NCI-H774 (cell line): Measurements from ENCODE around the gene TRDMT1.
"Not testable (repeated sequence)": the region's sequence is repeated elsewhere in the genome, so short reads cannot be mapped to it uniquely, and the experiment has no call there.

Experiments used
- DNase-seq: peaks from one replicate; lab custom pipeline; 2025; lab: John Stamatoyannopoulos, UW

Gene TRDMT1

DNA sequence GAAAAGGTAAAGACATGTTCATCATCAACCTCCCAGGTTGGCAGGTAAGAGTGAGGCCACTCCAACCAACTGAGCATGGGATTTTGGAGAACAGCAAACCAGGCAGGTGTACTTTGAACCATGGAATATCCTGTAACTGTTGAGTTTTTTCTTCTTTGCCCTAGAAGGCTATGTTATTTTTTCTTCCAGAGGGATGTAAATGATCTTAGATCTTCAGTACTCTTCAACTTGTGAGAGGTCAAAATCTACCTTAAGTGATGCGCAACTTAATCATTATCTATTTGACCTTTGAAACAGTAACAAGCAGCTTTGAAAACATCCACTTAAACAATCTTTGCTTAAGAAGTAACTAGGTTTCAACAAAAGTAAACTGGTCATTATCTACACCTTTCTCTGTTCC lies 71.7 kb downstream of the TRDMT1 start, which contains the start of gene CUBN:
Gene CUBN, minus strand, starts transcription at position 71 of the 400 bp plus-strand sequence. Its CDS starts 46 bp downstream, at position 25.
- no peak for DNase-seq

DNA sequence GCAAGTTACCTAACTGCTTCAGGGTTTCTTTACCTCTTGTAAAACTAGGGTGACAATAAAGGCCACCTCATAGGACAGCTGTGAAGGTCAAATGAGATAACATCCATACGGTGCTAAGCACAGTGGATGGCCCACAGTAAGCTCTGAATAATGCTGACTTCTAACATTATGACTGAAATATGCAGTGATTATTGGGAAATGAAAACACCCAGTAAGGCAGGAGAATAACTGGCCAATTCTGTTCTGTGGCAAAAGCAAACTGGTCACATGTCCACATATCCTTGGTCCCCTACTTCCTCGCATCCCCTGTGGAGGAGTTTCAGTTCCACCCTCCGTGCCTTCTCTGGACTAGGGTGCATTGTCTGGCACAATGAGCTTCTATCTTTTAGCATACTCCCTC lies 73.2 kb downstream of the TRDMT1 start:
- DNase-seq = no peak

DNA sequence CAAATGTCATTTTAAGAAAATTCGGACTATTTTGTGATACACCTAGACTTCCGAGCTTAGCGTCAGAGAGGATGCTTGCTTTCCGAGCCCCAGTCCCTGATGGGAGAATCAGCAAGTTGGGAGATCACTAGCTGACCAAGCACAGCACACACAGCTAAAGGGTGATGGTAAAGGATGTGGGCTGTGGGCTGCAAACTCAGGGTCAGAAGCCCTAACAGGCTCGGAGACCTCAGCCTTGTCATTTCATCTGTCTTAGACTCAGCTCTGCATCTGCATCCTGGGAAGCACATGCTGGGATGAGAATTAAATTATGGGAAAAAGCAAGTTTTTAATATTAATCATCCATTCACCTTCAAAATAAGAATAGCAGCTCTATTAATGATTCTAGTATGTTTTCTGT lies 75.1 kb downstream of the TRDMT1 start:
- DNase-seq = no peak

DNA sequence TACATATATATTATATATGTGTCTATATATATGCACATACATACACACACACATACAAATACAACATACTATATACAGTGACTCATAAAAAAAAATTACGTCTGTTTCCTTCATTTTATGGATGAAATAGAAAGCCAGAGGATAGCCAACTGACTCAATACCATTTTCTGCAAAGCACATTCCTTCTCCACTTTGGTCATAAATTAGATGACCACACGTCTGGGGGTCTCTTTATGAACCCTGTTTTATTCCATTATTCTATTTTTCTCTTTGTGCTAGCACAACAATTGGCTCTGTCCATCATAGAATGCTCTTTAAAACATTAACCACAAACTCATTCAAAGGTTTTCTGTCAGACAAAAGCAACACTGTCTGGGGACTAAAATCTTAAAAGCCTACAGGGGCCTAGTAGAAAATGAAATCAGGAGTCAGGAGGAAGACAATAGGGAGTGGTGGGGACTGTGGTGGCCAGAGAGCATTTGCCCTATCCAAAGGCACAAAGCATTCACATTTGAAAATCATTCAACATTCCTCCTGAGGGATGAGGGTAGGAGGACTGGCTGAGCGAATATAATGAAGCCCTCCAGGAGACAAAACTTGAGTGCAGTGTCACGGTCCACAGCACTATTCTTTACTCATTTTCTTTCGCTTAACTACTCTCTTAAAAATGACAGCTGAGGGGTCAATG lies 76.1 kb downstream of the TRDMT1 start:
- no peak for DNase-seq

DNA sequence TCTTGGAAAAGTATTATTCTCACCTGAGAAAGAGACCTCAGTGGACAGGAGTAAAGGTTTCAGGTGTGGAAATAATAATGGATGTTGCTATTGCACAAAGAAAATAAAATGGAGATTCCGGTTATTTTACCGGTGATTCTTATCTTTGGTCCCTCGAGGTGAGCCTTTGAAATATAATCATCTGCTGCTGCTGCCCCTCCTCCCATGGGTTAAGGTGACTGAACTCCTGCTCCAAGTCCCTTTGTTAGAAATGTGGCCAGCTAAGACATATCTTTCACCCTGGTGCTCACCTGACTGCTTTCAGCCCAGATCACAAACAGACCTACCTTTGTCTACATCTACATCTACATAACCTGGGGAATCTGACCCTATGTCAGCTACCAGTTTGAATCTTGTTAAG lies 77.5 kb downstream of the TRDMT1 start:
- DNase-seq = no peak

DNA sequence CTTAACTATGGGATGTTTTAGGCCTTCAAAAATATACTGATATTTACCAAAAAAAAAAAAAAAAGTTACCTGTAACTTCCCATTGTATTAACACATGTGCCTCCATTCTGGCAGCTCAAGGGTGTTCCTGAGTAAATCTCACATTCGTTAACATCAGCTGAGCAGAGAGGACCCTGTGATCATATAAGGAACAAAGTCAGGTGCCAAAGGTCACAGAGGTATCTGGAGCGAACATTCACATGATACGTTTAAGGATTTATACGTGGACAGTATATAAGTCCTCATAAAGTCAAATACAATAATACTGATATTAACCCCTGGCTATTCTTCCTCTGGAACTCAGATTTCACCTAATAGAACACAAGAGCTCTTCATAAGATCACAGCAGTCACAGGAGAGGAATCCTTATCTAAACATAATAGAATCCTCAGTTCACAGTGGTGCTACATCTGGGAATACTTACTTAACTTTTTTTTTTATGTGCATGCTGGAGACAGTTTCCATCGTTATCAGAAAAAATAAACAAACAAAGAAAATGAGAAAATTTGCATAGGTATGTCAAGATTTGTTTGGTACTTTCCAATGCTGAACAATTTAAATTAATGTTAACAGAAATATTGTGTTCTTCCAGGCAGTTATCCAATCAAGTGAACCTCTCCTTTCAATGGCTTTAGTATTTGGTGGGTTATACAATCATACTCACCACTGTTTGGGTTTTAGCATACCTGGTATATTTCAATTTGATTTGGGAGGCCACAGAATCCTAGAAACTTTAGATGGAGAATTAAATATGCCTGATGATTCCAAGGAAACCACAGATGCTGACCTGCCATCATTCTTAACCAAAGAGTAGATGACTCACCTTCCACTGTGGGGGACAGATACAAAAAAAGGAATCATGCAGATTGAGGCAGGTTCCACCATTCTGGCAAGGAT lies 78.5 kb downstream of the TRDMT1 start:
- no peak for DNase-seq

DNA sequence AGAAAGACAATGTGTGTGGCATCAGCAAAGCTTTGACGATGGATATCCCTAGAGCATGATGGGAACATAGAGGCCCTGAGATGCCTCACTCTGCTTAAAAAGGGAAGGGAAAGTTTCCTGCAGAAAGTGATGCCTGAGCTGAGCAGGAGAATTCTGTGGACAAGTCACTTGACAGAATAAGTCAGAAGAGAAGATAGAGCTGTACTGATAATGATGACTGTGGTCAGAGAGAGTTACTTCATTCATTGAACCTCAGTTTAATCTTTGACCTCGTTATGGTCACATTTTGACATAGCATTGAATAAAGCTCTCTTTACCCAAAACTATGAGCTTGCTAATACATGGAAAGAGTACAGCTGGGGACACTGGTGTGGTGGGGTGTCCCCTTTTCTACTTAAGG lies 79.4 kb downstream of the TRDMT1 start:
- no peak for DNase-seq

DNA sequence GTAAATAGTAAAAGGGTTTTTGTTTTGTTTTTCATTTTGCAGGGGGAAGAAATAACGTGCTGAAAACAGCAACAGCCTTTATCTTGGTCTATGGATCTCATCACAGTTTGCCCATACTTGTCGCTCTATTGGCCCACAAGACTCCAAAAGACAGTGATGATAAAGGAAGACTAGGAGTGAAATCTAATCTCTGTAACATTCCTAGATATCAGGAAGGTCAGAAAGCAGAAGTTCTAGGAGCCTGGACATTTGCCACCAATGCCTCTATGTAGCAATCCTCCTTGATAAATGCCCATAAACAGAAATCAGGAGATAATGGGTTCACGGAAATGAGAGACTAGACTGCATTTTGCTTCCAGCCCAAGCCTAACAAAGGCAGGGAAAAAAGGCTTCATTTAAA lies 80.8 kb downstream of the TRDMT1 start:
- no peak for DNase-seq

DNA sequence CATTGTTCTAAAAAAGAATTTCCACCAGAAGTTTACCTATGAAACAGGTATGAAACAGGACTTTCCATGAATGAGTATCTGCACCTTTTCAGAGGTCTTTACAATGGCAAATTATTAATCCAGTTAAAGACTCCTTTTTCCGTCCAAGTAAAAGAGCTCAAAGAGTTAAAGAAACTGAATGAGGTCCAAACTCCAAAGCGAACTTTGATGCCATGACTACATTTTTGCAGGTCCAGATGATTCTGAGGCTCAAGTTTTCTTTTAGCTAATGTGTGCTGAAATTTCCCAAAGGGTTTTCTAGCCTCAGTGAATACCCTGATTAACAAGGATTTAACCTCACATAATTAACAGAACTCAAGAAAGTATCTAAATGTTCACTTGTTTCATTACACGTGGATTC lies 81.6 kb downstream of the TRDMT1 start:
- DNase-seq = no peak

DNA sequence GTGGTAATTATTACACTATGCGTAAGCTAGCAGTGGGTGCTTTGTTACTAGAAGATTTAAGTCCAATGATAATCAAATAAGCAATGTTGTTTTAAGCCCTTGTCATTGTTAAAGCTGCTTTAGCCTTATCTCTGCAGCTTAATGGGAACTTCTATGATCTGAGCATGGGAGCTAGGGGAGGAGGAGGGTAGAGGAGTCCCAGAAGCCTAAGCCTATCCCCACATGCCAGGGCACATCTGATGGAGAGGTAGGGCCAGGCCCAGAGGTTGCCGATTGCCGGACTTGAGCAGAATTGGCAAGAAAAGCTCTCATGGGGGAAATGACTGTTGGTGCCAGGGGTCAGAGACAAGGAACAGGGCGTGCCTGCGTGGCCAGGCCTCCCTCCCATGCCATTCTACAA lies 85.3 kb downstream of the TRDMT1 start:
- DNase-seq = no peak

DNA sequence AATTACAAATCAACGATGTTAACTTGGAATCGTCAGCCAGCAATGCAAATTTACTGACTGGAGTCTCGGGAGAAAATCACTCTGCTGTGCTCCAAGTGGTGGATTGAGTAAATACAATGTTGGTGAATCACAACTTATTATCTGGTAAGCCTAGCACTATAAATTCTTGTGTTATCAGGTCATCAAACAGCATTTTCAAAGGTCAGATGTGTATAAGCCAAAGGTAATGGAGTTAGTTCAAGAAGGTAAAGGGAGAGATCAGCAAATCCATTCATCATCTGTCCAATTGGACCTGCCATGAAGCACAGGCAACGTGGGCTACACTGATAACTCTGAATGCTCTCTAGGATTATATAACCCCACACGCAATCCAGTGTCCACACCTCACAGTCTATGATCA lies 85.8 kb downstream of the TRDMT1 start:
- no peak for DNase-seq

DNA sequence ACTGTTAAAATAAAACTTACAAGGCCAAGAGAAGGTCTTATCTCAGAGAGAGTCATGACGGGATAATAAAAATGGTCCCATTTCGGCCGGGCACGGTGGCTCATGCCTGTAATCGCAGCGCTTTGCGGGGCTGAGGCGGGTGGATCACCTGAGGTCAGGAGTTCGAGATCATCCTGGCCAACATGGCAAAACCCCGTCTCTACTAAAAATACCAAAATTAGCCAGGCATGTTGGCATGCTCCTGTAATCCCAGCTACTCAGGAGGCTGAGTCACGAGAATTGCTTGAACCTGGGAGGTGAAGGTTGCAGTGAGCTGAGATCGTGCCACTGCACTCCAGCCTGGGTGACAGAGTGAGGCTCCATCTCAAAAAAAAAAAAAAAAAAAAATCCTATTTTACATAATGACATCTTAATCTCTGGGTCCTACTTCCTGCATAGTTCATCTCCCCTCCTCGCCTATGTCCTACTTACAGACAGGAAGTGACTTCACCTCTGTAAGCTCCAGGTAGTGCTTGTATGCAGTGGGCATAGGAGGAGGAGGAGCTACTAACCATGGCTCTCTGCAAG lies 86.5 kb downstream of the TRDMT1 start:
- DNase-seq = not testable (repeated sequence)

DNA sequence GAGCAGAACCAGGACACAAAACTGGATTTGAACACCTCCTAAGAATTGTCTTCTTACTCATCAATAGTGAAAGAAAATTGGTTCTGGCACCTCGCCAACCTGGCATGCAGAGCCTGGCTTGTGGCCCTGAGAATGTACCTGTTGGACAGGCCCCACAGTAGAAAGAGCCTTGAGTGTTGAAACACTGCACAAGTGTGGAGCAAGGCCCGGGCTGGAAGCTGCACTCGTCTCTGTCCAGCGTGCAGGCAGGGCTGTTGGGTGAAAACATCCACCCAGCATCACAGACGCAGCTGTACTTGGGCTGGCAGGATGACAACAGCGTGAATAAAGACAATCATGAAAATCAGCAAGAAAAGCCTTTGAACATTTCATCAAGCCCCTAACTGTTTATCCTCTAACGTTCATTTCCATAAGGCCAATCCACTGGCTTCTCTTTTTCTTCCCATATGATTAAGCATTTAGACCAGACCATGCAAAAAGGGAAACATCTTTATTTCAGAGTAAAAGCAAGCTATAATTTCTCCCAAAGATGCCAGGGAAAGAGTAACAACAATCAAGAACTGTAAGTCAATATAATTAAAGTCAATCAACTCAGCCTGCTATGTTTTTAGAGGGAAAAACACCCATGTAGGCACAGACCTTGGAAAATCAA lies 87.5 kb downstream of the TRDMT1 start:
- no peak for DNase-seq

DNA sequence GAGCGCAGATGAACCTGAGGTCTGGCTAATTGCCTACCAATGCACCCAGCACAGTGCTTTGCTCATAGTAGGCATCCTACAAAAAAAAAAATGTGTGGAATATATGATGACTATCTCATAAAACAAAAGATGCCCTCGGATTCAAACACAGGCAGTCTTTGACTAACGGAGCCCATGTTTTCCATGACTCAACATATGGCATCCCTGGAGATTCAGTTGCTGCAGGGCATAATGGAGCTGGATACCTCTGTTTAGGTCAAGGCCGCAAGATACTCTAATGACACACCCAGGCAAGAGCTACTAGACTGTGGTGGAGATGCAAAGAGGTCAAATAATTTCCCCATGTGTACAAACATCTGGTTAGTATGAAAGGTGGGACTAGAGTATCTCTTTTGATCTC lies 88.1 kb downstream of the TRDMT1 start:
- DNase-seq = no peak

DNA sequence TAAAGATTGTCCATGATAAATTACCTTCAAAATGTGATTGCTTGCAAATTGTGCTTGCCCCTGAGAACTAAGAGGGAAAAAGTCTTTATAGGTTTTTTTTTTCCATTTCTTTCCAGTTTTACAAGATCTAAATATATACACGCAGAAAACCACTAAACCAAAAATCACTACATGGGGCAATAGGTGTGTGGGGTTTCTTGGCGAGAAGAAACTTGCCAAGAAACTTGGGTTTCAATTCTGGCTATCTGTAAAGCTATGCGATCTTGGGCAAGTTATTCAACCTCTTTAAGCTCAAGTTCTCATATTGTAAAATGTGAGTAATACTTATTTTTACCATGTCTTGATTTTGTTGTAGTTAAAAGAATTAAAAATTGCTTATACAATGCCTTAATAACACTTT lies 88.9 kb downstream of the TRDMT1 start:
- no peak for DNase-seq

DNA sequence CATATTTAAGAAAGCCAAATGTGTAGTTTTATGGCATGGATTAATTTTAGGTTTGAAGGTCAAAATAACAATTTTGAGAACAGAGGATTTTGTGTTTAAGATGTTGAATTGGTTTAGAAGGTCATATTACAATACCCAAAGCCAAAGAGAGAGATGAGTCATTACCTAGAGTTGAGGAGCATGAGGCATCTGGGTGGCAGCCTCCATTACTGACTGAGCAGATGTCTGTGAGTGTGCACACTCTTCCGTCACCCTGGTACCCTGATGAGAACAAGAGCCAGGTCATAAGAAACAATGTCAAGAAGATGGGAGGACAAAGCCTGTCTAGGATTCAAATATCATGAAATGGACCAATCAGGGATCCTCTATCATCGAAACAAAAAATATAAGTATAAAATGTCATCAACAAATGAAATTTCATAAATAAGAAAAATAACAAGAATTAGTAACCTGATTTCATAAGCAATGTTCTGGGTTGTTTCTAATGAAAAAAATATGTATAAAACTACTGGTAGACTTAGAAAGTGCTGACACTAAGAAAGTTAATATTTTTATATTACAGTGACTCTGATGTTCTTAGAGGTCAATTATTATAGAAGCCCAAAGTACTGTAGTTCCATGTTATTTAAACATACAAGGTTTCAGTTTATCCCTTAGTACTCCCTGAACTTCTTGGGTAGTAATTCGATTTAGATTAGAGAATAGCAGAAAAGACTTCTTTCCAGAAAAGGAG lies 91.8 kb downstream of the TRDMT1 start:
- no peak for DNase-seq

DNA sequence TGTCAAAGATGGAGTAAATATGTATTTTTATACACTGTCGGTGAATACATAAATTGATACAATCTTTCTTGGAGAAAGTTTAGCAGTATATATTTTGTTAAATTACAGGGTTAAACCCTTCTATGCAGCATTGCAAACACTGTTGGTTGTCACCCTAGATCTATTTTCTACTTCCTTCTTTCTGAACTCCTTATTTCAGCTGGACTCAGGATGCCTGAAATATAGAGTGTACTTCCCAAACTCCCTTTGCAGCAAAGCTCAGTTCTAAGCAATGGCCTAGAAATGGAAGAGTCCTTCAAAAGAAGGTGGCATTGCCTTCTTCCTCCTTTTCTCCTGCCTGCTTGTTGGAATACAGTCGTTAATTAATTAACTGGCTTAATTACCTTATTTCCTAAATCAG lies 92.4 kb downstream of the TRDMT1 start:
- no peak for DNase-seq

DNA sequence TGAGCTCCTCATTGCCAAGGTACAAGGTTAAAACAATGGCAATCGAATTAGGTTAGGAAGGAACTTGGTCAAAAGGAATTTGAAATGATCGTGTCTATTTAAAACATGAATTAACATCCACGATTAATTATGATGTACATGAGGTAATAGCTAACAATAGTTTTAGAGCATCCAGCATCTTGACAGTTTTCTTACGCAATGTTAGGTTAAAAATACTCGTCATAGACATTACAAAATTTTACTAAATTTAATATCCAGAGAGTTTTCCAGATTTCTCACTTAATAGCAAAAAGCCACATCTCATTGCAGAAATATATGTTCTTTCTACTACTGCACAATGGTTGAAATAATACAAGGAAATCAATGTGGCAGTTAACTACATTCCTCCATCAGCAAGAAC lies 94.5 kb downstream of the TRDMT1 start:
- DNase-seq = no peak

DNA sequence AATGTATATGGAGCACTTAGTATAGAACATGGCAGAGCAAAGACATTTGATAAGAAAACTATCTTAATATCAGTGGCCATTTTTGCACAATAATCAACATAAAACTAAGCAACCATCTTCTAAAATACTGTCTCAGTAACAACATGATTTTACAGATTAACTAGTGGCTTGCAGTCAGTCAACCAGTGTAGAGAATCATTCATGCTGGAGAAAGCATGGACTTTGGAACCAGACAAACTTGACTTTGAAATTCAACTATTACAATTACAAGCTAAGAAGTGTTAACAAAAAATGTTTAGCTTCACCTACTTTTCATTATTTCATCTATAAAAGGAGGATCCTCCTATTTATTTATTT lies 99.6 kb downstream of the TRDMT1 start:
- no peak for DNase-seq

DNA sequence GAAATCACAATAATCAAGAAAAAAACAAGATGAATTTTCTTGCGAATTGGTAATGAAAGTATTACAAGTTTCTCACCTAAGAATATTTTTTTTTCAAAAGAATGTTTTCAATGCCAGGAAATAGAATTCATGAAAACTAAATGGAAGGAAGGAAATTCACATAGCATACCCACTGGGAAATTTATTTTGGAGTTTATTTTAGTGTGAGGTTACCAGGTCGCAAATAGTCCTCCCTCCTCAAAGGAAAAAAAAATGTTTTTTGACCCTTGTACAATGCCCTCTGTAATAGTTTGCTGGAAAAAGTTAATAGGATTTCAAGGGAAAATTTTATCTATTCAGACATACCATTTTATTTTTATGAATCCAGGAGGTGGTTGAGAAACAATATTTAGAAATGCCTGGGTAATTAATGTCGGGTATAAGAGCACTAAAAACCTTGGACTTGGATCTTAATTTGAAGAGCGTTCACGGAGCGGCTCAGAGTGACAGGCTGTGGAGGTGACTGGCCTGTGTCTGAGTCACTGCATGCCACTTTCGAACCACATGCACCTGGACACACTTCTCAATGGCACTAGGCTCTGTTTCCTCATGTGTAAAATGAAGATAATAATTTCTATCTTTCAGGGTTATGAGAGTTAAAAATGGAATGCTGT lies 100.1 kb downstream of the TRDMT1 start:
- no peak for DNase-seq

DNA sequence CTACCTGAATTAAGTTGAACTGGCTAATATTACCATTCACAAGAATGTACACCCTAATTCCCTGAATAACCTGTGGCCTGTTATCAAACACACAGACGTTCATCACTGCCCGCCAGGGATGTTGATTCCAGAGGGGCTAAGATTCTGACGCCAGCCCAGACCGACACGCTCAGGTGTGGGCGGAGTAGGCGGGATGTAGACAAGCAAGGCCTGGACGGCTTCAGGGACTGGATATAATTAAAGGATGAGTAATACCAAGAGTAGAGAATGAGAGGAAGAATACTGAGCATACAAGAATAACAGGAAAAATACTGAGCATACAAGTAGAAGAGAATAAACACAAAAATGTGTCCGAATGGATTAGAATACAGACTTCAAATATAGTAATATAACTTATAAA lies 100.9 kb downstream of the TRDMT1 start:
- DNase-seq = no peak
